HG03432 (cell line): Measurements from ENCODE around the gene AFF2.
"Not testable (repeated sequence)": the region's sequence is repeated elsewhere in the genome, so short reads cannot be mapped to it uniquely, and the experiment has no call there.

ENCODE experiments used
- ATAC-seq: cut with Tn5 transposase; IDR thresholded peaks from one replicate; pipeline ENCODE4 v1.9.1; 2021; ENCODE audit warnings: mild to moderate bottlenecking, moderate library complexity; ENCODE audit not compliant: unreplicated experiment

The AFF2 gene

GRCh38 chrX:148632444-148632843 lies 132.0 kb downstream of the AFF2 start:
- ATAC-seq: no peak

GRCh38 chrX:148633218-148633908 lies 132.9 kb downstream of the AFF2 start:
- ATAC-seq: no peak

GRCh38 chrX:148634591-148634990 lies 134.2 kb downstream of the AFF2 start:
- ATAC-seq: no peak

- no peak for ATAC-seq
These were observed 143.0 kb downstream of the AFF2 start for GRCh38 chrX:148643460-148643859.

- no peak for ATAC-seq
These were observed 147.2 kb downstream of the AFF2 start for GRCh38 chrX:148647651-148648050.

GRCh38 chrX:148649145-148649795 lies 148.9 kb downstream of the AFF2 start:
- ATAC-seq: no peak

GRCh38 chrX:148658115-148658730 lies 157.8 kb downstream of the AFF2 start:
- ATAC-seq: no peak

- ATAC-seq: no peak
These were observed 159.1 kb downstream of the AFF2 start for GRCh38 chrX:148659481-148659880.

- no peak for ATAC-seq
These were observed 160.6 kb downstream of the AFF2 start for GRCh38 chrX:148661035-148661434.

- no peak for ATAC-seq
These were observed 161.6 kb downstream of the AFF2 start for GRCh38 chrX:148662014-148662413.

- no peak for ATAC-seq
These were observed 163.8 kb downstream of the AFF2 start for GRCh38 chrX:148664171-148664570.

- ATAC-seq: no peak
These were observed 164.6 kb downstream of the AFF2 start for GRCh38 chrX:148664995-148665394.

GRCh38 chrX:148669175-148669574 lies 168.8 kb downstream of the AFF2 start:
- not testable (repeated sequence) for ATAC-seq

- ATAC-seq: no peak
These were observed 169.9 kb downstream of the AFF2 start for GRCh38 chrX:148670277-148670676.

GRCh38 chrX:148672517-148672916 lies 172.1 kb downstream of the AFF2 start:
- no peak for ATAC-seq

GRCh38 chrX:148681605-148682004 lies 181.2 kb downstream of the AFF2 start:
- ATAC-seq: no peak

- no peak for ATAC-seq
These were observed 181.8 kb downstream of the AFF2 start for GRCh38 chrX:148682206-148682605.

- ATAC-seq: no peak
These were observed 191.0 kb downstream of the AFF2 start for GRCh38 chrX:148691456-148691855.

- ATAC-seq: no peak
These were observed 194.8 kb downstream of the AFF2 start for GRCh38 chrX:148695255-148695654.

- no peak for ATAC-seq
These were observed 197.8 kb downstream of the AFF2 start for GRCh38 chrX:148698221-148698620.

GRCh38 chrX:148700021-148700420 lies 199.6 kb downstream of the AFF2 start:
- no peak for ATAC-seq

GRCh38 chrX:148713981-148714380 lies 213.6 kb downstream of the AFF2 start:
- no peak for ATAC-seq
